Measurements from ENCODE around the gene ZNF488.

Gene ZNF488

DNA sequence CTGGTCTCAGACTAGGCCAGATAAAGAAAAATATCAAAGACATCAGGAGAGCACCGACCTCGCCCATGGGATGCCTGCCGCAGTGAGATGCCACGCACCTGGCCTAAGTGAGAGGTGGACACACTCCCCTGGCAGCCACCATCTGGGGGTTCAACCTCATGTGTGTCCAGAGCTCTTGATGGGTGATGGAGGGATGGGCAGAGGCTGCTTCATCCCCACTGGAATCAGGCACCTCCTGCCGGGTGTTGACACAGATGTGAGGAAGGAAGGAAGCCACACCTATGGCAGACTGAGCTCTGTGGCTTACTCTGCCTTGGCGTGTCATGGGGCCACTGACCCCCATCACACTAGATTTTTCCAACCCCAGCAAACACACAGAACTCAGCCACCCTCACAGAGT is 11.4 kb downstream of the ZNF488 start:
- no peaks in the 10 kb centered on the region for H3K79me2 ChIP-seq (ENCODE audit: control insufficient read depth, insufficient read depth, low read length)
- H2BK5ac ChIP-seq (ENCODE audit: low read length) = no peak overlapping the region
- no peak overlapping the region for H4K8ac ChIP-seq (ENCODE audit: low read depth, low read length)
- H3K79me1 ChIP-seq (ENCODE audit: low read length) = no peaks in the 10 kb centered on the region
- H3K18ac ChIP-seq (ENCODE audit: low read length) = no peak overlapping the region
- H3K27ac ChIP-seq (ENCODE audit: low read depth, low read length) = no peak overlapping the region
- no peak overlapping the region for H3K4me2 ChIP-seq (ENCODE audit: low read length)
- no peak overlapping the region for H3K9ac ChIP-seq (ENCODE audit: low read length)
- no peaks in the 10 kb centered on the region for H3K36me3 ChIP-seq (ENCODE audit: control insufficient read depth, insufficient read depth, low read length)
- no peak overlapping the region for H2AK5ac ChIP-seq (ENCODE audit: low read length)
- H3K4me3 ChIP-seq (ENCODE audit: low read length) = no peak overlapping the region
- no peaks in the 10 kb centered on the region for H3K4me1 ChIP-seq (ENCODE audit: control insufficient read depth, low read depth, low read length)
- no peak overlapping the region for H4K5ac ChIP-seq (ENCODE audit: low read length)
- no CpG with 5 or more reads among the region's 6 CpGs for WGBS (ENCODE audit: extremely low coverage, insufficient coverage, low lambda C conversion rate)
- no peak overlapping the region for H3K23ac ChIP-seq (ENCODE audit: low read length)
- H2BK15ac ChIP-seq (replicated peaks; ENCODE audit: low read depth) = no peak overlapping the region
- DNase-seq = no peak
- no peaks in the 10 kb centered on the region for H3K27me3 ChIP-seq (ENCODE audit: insufficient read depth, low read length, poor library complexity)
- no peak overlapping the region for H3K4ac ChIP-seq (ENCODE audit: low read depth, low read length)
- H2BK120ac ChIP-seq (ENCODE audit: low read depth, low read length) = no peak overlapping the region
- H3K56ac ChIP-seq (ENCODE audit: low read length) = no peak overlapping the region

DNA sequence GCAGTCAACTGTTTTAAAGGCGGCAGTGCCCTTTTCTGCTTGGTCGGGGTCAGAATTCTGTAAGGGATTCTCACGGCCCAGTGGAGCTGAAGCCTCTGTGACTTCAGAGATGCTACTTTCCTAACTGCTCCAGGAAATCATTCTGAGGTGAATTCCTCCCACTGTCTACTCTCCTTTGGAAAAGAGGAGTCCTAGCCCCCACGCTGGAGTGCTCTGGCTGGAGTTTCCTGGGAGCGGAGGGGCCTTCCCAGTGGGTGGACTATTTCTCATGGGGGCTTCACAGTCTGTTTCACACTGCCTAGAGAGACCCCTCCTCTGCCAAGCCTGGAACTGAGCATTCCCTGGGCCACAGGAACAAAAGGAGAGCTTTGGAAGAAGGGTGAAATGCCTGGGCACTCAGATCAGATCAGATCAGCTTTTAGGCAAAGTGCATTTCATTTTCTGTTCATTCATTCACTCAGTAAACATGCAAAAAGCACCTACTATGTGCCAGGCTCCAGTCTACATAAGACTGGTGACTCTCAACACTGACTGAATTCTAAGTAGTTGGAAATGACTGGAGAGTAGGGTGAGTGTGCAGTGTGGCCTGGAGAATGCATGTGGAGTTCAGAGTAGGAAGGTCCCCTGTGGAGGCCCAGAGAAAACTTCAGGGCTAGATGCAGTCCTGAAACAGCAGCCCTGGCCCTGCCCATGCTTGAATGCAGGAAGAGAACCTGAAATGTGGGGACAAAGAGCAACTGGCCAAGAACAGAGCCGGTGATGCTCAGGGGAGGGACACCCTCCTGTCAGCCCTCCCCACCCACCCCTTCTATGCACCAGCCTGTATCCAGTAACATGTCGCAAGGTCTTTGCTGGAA is 12.2 kb downstream of the ZNF488 start:
- H3K27ac ChIP-seq (ENCODE audit: low read depth, low read length) = no peak overlapping the region
- no peak for DNase-seq
- H2BK5ac ChIP-seq (ENCODE audit: low read length) = no peak overlapping the region
- H3K18ac ChIP-seq (ENCODE audit: low read length) = no peak overlapping the region
- H3K4ac ChIP-seq (ENCODE audit: low read depth, low read length) = no peak overlapping the region
- no CpG with 5 or more reads among the region's 7 CpGs for WGBS (ENCODE audit: extremely low coverage, insufficient coverage, low lambda C conversion rate)
- H2AK5ac ChIP-seq (ENCODE audit: low read length) = no peak overlapping the region
- no peak overlapping the region for H2BK120ac ChIP-seq (ENCODE audit: low read depth, low read length)
- no peak overlapping the region for H3K4me2 ChIP-seq (ENCODE audit: low read length)
- no peaks in the 10 kb centered on the region for H3K27me3 ChIP-seq (ENCODE audit: insufficient read depth, low read length, poor library complexity)
- H3K79me2 ChIP-seq (ENCODE audit: control insufficient read depth, insufficient read depth, low read length) = no peaks in the 10 kb centered on the region
- H3K79me1 ChIP-seq (ENCODE audit: low read length) = no peaks in the 10 kb centered on the region
- H4K8ac ChIP-seq (ENCODE audit: low read depth, low read length) = no peak overlapping the region
- no peaks in the 10 kb centered on the region for H3K4me1 ChIP-seq (ENCODE audit: control insufficient read depth, low read depth, low read length)
- H3K4me3 ChIP-seq (ENCODE audit: low read length) = no peak overlapping the region
- no peak overlapping the region for H4K5ac ChIP-seq (ENCODE audit: low read length)
- H3K23ac ChIP-seq (ENCODE audit: low read length) = no peak overlapping the region
- H3K9ac ChIP-seq (ENCODE audit: low read length) = no peak overlapping the region
- no peak overlapping the region for H3K56ac ChIP-seq (ENCODE audit: low read length)
- H2BK15ac ChIP-seq (replicated peaks; ENCODE audit: low read depth) = no peak overlapping the region
- H3K36me3 ChIP-seq (ENCODE audit: control insufficient read depth, insufficient read depth, low read length) = no peaks in the 10 kb centered on the region

DNA sequence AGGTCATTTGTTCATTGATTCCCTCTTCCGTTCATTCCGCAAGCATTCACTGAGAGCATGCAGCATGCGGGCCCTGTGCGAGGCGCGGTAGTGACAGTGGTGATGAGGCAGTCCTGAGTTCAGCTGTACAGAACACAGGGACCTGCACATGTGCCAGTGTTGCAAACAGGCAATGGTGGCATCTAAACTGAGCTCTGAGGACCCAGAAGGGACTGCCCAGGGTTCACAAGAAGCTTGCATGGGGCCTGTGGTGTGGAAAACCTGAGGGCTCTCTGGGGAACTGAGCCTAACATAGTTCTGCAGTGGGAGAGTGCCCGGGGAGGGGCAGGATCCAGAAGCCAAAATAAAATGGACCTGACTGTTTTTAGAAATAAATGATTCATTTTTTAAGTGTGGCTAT is 13.2 kb downstream of the ZNF488 start:
- Histone ChIP-seq H3K18ac (ENCODE audit: low read length) (no peak overlapping the region), H3K4me3 (ENCODE audit: low read length) (no peak overlapping the region), H3K56ac (ENCODE audit: low read length) (no peak overlapping the region), H2AK5ac (ENCODE audit: low read length) (no peak overlapping the region), H3K79me1 (ENCODE audit: low read length) (no peaks in the 10 kb centered on the region), H3K9ac (ENCODE audit: low read length) (no peak overlapping the region), H2BK15ac (replicated peaks; ENCODE audit: low read depth) (no peak overlapping the region), H3K36me3 (ENCODE audit: control insufficient read depth, insufficient read depth, low read length) (no peaks in the 10 kb centered on the region), H2BK120ac (ENCODE audit: low read depth, low read length) (no peak overlapping the region), H3K79me2 (ENCODE audit: control insufficient read depth, insufficient read depth, low read length) (no peaks in the 10 kb centered on the region), H3K27me3 (ENCODE audit: insufficient read depth, low read length, poor library complexity) (no peaks in the 10 kb centered on the region), H2BK5ac (ENCODE audit: low read length) (no peak overlapping the region), H3K4me1 (ENCODE audit: control insufficient read depth, low read depth, low read length) (no peaks in the 10 kb centered on the region), H3K4ac (ENCODE audit: low read depth, low read length) (no peak overlapping the region), H4K8ac (ENCODE audit: low read depth, low read length) (no peak overlapping the region), H3K23ac (ENCODE audit: low read length) (no peak overlapping the region), H4K5ac (ENCODE audit: low read length) (no peak overlapping the region), H3K4me2 (ENCODE audit: low read length) (no peak overlapping the region), H3K27ac (ENCODE audit: low read depth, low read length) (no peak overlapping the region)
- no CpG with 5 or more reads among the region's 7 CpGs for WGBS (ENCODE audit: extremely low coverage, insufficient coverage, low lambda C conversion rate)
- no peak for DNase-seq

DNA sequence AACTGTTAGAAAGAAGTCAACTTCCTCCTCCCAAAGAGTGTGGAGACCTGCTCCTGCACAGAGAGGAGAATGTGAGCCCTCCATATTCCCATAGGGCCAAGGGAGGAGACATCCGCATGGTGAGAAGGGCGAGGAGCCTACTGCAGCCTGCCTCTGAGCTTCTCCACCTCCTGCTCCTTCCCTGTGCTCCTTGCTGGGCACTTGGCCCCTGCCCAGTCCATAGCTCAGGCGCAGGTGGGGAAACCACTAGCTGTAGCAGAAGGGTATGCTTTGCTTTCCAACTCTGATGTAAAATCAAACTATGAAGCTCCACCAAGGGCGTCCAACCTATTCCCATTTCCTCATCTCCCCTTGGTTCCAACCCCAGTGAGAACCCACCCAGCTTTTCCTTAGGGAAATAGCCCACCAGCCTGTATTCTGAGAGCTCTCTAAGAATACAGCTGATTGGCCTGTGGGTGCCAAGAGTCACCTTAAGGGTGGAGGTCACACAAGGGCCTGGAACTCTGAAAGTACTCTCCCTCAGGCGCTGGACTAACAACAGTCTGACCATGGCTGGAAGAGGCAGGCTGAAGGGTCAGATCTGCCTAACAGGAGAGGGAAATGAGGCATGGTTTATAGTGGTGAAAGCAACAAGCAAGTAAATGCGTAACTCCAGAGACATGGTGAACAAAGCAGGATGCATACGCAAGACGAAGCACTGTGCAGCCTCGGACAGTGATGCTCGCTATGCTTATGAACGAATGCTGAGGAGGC is 13.9 kb downstream of the ZNF488 start:
- H2AK5ac ChIP-seq (ENCODE audit: low read length) = no peak overlapping the region
- H3K36me3 ChIP-seq (ENCODE audit: control insufficient read depth, insufficient read depth, low read length) = no peaks in the 10 kb centered on the region
- no peak overlapping the region for H3K4ac ChIP-seq (ENCODE audit: low read depth, low read length)
- no peaks in the 10 kb centered on the region for H3K79me2 ChIP-seq (ENCODE audit: control insufficient read depth, insufficient read depth, low read length)
- DNase-seq = no peak
- H2BK120ac ChIP-seq (ENCODE audit: low read depth, low read length) = no peak overlapping the region
- no peak overlapping the region for H3K4me3 ChIP-seq (ENCODE audit: low read length)
- no peaks in the 10 kb centered on the region for H3K27me3 ChIP-seq (ENCODE audit: insufficient read depth, low read length, poor library complexity)
- no peak overlapping the region for H3K23ac ChIP-seq (ENCODE audit: low read length)
- H3K56ac ChIP-seq (ENCODE audit: low read length) = no peak overlapping the region
- H4K8ac ChIP-seq (ENCODE audit: low read depth, low read length) = no peak overlapping the region
- H3K18ac ChIP-seq (ENCODE audit: low read length) = no peak overlapping the region
- H2BK5ac ChIP-seq (ENCODE audit: low read length) = no peak overlapping the region
- H3K27ac ChIP-seq (ENCODE audit: low read depth, low read length) = no peak overlapping the region
- H2BK15ac ChIP-seq (replicated peaks; ENCODE audit: low read depth) = no peak overlapping the region
- no peaks in the 10 kb centered on the region for H3K79me1 ChIP-seq (ENCODE audit: low read length)
- H3K9ac ChIP-seq (ENCODE audit: low read length) = no peak overlapping the region
- H3K4me1 ChIP-seq (ENCODE audit: control insufficient read depth, low read depth, low read length) = no peaks in the 10 kb centered on the region
- no peak overlapping the region for H4K5ac ChIP-seq (ENCODE audit: low read length)
- WGBS (ENCODE audit: extremely low coverage, insufficient coverage, low lambda C conversion rate) = no CpG with 5 or more reads among the region's 11 CpGs
- no peak overlapping the region for H3K4me2 ChIP-seq (ENCODE audit: low read length)

DNA sequence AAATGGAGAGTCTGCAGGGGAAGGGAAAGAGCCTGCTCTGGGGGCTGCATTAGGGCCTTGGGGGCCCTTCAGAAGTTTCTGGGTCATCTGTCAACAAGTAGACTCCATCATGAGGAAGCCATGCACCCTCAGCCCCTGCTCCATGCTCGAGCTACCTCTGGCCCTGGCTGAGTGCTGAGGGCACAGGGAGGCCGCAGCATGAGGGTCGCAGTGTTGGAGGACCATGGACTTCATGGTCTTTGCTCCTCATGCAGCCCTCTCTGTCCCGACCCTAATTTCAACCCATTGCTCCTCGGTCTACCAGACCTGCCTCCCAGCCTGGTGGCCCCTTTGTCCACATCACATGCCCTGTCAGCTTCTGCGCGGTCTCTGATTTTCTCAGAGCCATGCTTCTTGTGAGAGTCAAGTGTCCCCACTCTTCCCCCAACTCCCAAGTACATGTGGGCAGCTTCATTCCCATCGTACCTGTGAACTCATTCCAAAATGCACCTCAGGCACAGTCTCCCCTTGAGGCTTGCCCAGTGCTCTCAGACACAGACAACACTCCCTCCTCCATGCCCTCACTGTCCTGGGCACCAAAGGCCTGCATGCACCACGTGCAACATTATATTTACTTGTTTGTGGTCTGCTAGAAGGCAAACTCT is 14.7 kb downstream of the ZNF488 start:
- no peak overlapping the region for H3K23ac ChIP-seq (ENCODE audit: low read length)
- no peak for DNase-seq
- H3K18ac ChIP-seq (ENCODE audit: low read length) = no peak overlapping the region
- no peak overlapping the region for H2BK15ac ChIP-seq (replicated peaks; ENCODE audit: low read depth)
- no peak overlapping the region for H3K56ac ChIP-seq (ENCODE audit: low read length)
- H2BK120ac ChIP-seq (ENCODE audit: low read depth, low read length) = no peak overlapping the region
- no peaks in the 10 kb centered on the region for H3K27me3 ChIP-seq (ENCODE audit: insufficient read depth, low read length, poor library complexity)
- H2AK5ac ChIP-seq (ENCODE audit: low read length) = no peak overlapping the region
- no peaks in the 10 kb centered on the region for H3K36me3 ChIP-seq (ENCODE audit: control insufficient read depth, insufficient read depth, low read length)
- no CpG with 5 or more reads among the region's 9 CpGs for WGBS (ENCODE audit: extremely low coverage, insufficient coverage, low lambda C conversion rate)
- H3K79me2 ChIP-seq (ENCODE audit: control insufficient read depth, insufficient read depth, low read length) = no peaks in the 10 kb centered on the region
- H3K4me1 ChIP-seq (ENCODE audit: control insufficient read depth, low read depth, low read length) = no peaks in the 10 kb centered on the region
- no peak overlapping the region for H3K4me2 ChIP-seq (ENCODE audit: low read length)
- H4K8ac ChIP-seq (ENCODE audit: low read depth, low read length) = no peak overlapping the region
- H4K5ac ChIP-seq (ENCODE audit: low read length) = no peak overlapping the region
- H2BK5ac ChIP-seq (ENCODE audit: low read length) = no peak overlapping the region
- no peaks in the 10 kb centered on the region for H3K79me1 ChIP-seq (ENCODE audit: low read length)
- H3K27ac ChIP-seq (ENCODE audit: low read depth, low read length) = no peak overlapping the region
- no peak overlapping the region for H3K9ac ChIP-seq (ENCODE audit: low read length)
- no peak overlapping the region for H3K4ac ChIP-seq (ENCODE audit: low read depth, low read length)
- no peak overlapping the region for H3K4me3 ChIP-seq (ENCODE audit: low read length)

All from mesendoderm (in vitro differentiated cells).